Ovary (tissue), 9 donors: ENCODE measurements around the gene USP2. TPM values are rescaled to one million over a fixed set of nuclear protein-coding genes. Genes with fewer than 3 reads are reported as not detected.
"Not testable (repeated sequence)": the region's sequence is repeated elsewhere in the genome, so short reads cannot be mapped to it uniquely, and the experiment has no call there.

Experiments used
- DNase-seq, 5 donors: peaks; one replicate each; pipeline ENCODE4 v3.0.0-alpha.2; 2019 to 2020
- H3K27ac ChIP-seq, 2 donors: fragments of 200-600 bp; one replicate each; pipeline versions ENCODE4 v1.5.1 to v1.8.0; 2019 to 2022
- H3K27me3 ChIP-seq: fragments of 200-600 bp; one replicate; pipeline ENCODE4 v1.8.0; 2022
- H3K36me3 ChIP-seq: fragments of 200-600 bp; sonication (generic); one replicate; pipeline ENCODE4 v1.5.1; 2019
- H3K4me1 ChIP-seq: one replicate; pipeline ENCODE4 v1.8.1; 2013; ENCODE audit warnings: mild to moderate bottlenecking, moderate library complexity; ENCODE audit not compliant: insufficient read depth
- H3K4me3 ChIP-seq: fragments of 200-600 bp; sonication (generic); one replicate; pipeline ENCODE4 v1.5.1; 2017
- H3K9me3 ChIP-seq, 2 donors: fragments of 200-600 bp in 1 of 2; sonication (generic) in 1 of 2; one replicate each; pipeline versions ENCODE4 v1.5.1 to v1.8.1; 2013 to 2019; ENCODE audit warnings: mild to moderate bottlenecking in 1 of 2, moderate library complexity in 1 of 2
- EP300 ChIP-seq: sonication (generic); formaldehyde crosslinking; IDR thresholded peaks from one replicate; pipeline ENCODE4 v1.6.1; 2017; ENCODE audit warnings: antibody characterized with exemption
- POLR2A ChIP-seq: fragments of 450-650 bp; IDR thresholded peaks from one replicate; pipeline ENCODE4 v1.6.1; 2017; ENCODE audit warnings: antibody characterized with exemption, mild to moderate bottlenecking, moderate library complexity
- WGBS, 3 donors: extraction: QIAGEN DNeasy Blood & Tissue Kit in 1 of 3; methylation state at CpG; one replicate each; pipeline versions ENCODE4 v1.1.5 to v1.1.7; 2013 to 2017; 5-methylcytosine and 5-hydroxymethylcytosine counted together
- intact Hi-C, 4 donors: fragments of 100-400 bp; cut with DNase I; formaldehyde crosslinking; loops; one replicate each; pipeline versions ENCODE4 v1.11.0 to v1.15.1; 2022 to 2023
- polyA plus RNA-seq, 2 donors: library from polyadenylated mRNA; stranded (reverse); fragments of 200-250 nt in 1 of 2; fragments of 350-450 nt in 1 of 2; fragmentation: Illumina TruSeq in 1 of 2; extraction: RNeasy Lipid Tissue Mini Kit (QIAGEN cat#74804) in 1 of 2; gene quantifications; one replicate each; pipeline ENCODE4 v1.2.3, GENCODE V29; 2013 to 2014
- total RNA-seq, 7 donors: library from RNA; depleted of rRNA in 2 of 7; stranded (reverse); fragments of >200 nt in 2 of 7; fragmentation: NEBNext Ultra II Directional in 3 of 7; extraction: Animal tissue kit (Norgen Biotek cat#: 25700) in 3 of 7; gene quantifications; one replicate each; pipeline versions ENCODE4 v1.1.0 to v1.2.4, GENCODE V29; 2016 to 2023
- TF ChIP-seq, protein P1 (sequence below), 3 donors: fragments of 450-650 bp in 2 of 3; fragments of 200-600 bp in 1 of 3; IDR thresholded peaks; one replicate each; pipeline versions ENCODE4 v1.5.1 to v1.8.0; 2016 to 2022; ENCODE audit warnings: antibody characterized with exemption in 3 of 3, mild to moderate bottlenecking in 1 of 3
- donor health status: DM: no; HTN: no; CAD: no; lungs with moderate emphysema.
- donor health status: DM: no; HTN: no; CAD: no.
- donor health status: Bipolar disorder and iron deficiency.
- donor health status: DM: yes; HTN: yes; CAD: no.
- donor health status: DM: no; HTN: no; CAD: no.
- donor health status: DM: yes; HTN: yes; CAD: no.

Gene USP2
- total and polyA plus RNA-seq, 9 donors, result 1.0 to 16.9 (median 4.0) TPM

DNA sequence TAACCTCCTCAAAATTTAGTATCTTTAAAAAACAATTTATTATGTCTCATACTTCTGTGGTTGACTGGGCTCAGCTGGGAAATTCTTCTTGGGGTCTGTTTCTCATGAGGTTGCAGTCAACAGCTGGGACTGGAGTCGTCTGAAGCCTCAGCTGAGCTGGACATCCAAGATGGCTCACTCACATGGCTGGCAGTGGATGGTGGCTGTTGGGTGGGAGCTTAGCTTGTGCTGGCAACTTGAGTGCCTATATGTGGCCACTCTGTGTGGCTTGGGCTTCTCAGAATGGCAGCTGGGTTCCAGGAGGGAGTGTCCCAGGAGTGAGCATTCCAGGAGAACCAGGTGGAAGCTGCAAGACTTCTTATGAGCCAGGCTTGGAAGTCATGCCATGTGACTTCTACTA, 28.2 kb upstream of the USP2 start:
- H3K27ac ChIP-seq, result no peak overlapping the region
- no peaks in the 10 kb centered on the region for H3K36me3 ChIP-seq
- intact Hi-C loops, result no loop called here
- no peaks in the 10 kb centered on the region for H3K4me1 ChIP-seq
- no peak for DNase-seq
- TF ChIP-seq POLR2A (no peak), EP300 (no peak)
- TF ChIP-seq, protein P1, sequence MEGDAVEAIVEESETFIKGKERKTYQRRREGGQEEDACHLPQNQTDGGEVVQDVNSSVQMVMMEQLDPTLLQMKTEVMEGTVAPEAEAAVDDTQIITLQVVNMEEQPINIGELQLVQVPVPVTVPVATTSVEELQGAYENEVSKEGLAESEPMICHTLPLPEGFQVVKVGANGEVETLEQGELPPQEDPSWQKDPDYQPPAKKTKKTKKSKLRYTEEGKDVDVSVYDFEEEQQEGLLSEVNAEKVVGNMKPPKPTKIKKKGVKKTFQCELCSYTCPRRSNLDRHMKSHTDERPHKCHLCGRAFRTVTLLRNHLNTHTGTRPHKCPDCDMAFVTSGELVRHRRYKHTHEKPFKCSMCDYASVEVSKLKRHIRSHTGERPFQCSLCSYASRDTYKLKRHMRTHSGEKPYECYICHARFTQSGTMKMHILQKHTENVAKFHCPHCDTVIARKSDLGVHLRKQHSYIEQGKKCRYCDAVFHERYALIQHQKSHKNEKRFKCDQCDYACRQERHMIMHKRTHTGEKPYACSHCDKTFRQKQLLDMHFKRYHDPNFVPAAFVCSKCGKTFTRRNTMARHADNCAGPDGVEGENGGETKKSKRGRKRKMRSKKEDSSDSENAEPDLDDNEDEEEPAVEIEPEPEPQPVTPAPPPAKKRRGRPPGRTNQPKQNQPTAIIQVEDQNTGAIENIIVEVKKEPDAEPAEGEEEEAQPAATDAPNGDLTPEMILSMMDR (IDR thresholded peaks at IDR 0.05), result no peak
- 45 to 89% (median 59%) methylated on average over 1 of the region's 1 CpG for WGBS, 3 donors
- no peaks in the 10 kb centered on the region for H3K27me3 ChIP-seq
- no peaks in the 10 kb centered on the region for H3K9me3 ChIP-seq
- H3K4me3 ChIP-seq, result no peak overlapping the region

DNA sequence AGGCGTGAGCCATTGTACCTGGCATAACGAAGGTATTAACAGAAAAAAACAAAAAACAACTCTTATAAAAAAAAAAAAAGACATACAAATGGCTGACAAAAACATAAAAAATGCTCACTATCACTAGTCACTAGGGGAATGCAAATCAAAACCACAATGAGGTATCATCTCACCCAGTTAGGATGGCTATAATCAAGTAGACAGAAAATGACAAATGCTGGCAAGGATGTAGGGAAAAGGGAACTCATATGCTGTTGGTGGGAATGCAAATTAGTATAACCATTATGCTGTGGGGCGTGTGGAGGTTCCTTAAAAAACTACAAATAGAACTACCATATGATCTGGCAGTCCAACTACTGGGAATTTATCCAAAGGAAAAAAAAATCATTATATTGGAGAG, 24.5 kb upstream of the USP2 start:
- intact Hi-C loops, result no loop called here
- Histone ChIP-seq H3K4me1 (no peaks in the 10 kb centered on the region), H3K27me3 (no peaks in the 10 kb centered on the region), H3K4me3 (no peak overlapping the region), H3K9me3 (peaks cover 0 to 2% of the 10 kb centered on the region in 2 donors), H3K36me3 (no peaks in the 10 kb centered on the region), H3K27ac (no peak overlapping the region)
- DNase-seq, result no peak
- 91 to 95% (median 94%) methylated on average over 3 of the region's 3 CpGs for WGBS, 3 donors
- TF ChIP-seq, protein P1 (IDR thresholded peaks at IDR 0.05), result no peak
- no peak for TF ChIP-seq EP300
- no peak for TF ChIP-seq POLR2A

DNA sequence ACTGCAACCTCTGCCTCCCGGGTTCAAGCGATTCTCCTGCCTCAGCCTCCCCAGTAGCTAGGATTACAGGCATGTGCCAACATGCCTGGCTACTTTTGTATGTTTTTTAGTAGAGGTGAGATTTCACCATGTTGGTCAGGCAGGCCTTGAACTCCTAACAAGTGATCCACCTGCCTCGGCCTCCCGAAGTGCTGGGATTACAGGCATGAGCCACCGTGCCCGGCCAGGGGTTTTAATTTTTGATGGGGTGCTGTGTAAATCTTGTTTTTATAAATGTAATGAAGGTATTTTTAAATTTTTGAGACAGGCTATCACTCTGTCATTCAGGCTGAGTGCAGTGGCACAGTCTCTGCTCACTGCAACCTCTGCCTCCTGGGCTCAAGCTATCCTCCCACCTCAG, 24.0 kb upstream of the USP2 start:
- H3K4me3 ChIP-seq, H3K9me3 ChIP-seq, DNase-seq, H3K27me3 ChIP-seq, intact Hi-C loops, H3K36me3 ChIP-seq, H3K4me1 ChIP-seq, H3K27ac ChIP-seq: not testable (repeated sequence)
- WGBS, 3 donors, result 95 to 98% (median 98%) methylated on average over 6 of the region's 6 CpGs

DNA sequence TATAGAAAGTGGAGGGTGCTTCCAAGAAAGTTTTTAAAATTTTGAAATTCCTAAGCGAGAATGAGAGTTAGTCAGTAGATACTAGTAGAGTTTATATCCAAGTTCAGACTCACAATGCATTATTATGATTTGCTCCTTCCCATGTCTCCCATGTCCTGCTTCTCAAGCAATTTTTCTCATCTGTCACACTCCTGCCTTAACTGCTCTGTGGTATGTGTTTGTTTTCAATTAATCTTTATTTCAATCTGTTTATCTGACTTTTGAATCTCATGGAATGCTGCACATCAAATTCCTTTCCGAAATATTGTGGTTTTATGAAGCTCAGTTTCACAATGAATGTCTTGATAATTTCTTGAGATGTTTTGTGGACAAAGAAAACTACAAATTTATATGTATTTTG, 23.4 kb upstream of the USP2 start:
- H3K27me3 ChIP-seq, result no peaks in the 10 kb centered on the region
- DNase-seq, result no peak
- H3K9me3 ChIP-seq, result peaks cover 0 to 7% of the 10 kb centered on the region in 2 donors
- H3K36me3 ChIP-seq, result no peaks in the 10 kb centered on the region
- intact Hi-C loops, result no loop called here
- H3K4me3 ChIP-seq, result no peak overlapping the region
- 68 to 77% (median 71%) methylated on average over 2 of the region's 2 CpGs for WGBS, 3 donors
- no peak overlapping the region for H3K27ac ChIP-seq
- TF ChIP-seq EP300, result no peak
- TF ChIP-seq, protein P1 (IDR thresholded peaks at IDR 0.05), result no peak
- no peak for TF ChIP-seq POLR2A
- no peaks in the 10 kb centered on the region for H3K4me1 ChIP-seq

DNA sequence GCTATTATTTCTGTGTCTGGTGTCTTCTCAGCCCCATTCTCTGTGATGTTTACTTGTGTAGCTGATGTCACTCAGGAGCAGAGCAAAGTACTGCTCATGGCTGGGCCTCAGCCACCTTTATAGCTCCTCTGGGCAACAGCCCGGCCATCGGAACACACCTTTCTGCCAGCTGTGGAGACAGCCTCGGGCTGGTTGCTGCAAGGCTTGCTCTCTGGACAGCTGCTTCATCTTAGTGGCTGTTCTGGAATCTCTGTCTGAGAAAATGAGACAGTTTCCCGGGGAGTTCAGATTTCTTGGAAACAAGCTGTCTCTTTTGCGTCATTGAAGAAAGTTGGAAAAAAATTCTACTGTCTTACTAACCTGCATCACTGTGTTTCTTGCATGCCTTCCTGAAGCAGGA, 21.5 kb upstream of the USP2 start:
- TF ChIP-seq EP300, result no peak
- no peak for TF ChIP-seq POLR2A
- TF ChIP-seq, protein P1 (IDR thresholded peaks at IDR 0.05), result no peak
- Histone ChIP-seq H3K36me3 (no peaks in the 10 kb centered on the region), H3K9me3 (peaks cover 0 to 7% of the 10 kb centered on the region in 2 donors), H3K27me3 (no peaks in the 10 kb centered on the region), H3K4me3 (no peak overlapping the region), H3K27ac (no peak overlapping the region), H3K4me1 (no peaks in the 10 kb centered on the region)
- 56 to 64% (median 62%) methylated on average over 5 of the region's 5 CpGs for WGBS, 3 donors
- intact Hi-C loops, result no loop called here
- no peak for DNase-seq
